Nephron (organoid): ENCODE measurements around the gene CFAP92.

Experiments
- H3K27ac Mint-ChIP-seq, 3 experiments: 2 replicates each; pipeline ENCODE4 v1.8.0; 2020; ENCODE audit warnings: mixed read lengths in 3 of 3, mild to moderate bottlenecking in 2 of 3, moderate library complexity in 1 of 3
- H3K27me3 Mint-ChIP-seq: 2 replicates; pipeline ENCODE4 v1.8.0; 2021; ENCODE audit warnings: low read depth, mild to moderate bottlenecking, moderate library complexity, mixed read lengths
- H3K36me3 Mint-ChIP-seq: 2 replicates; pipeline ENCODE4 v1.8.0; 2020; ENCODE audit warnings: low read depth, mixed read lengths
- H3K4me1 Mint-ChIP-seq: 2 replicates; pipeline ENCODE4 v1.8.0; 2020; ENCODE audit warnings: mixed read lengths
- H3K4me3 Mint-ChIP-seq, 3 experiments: 2 replicates each; pipeline ENCODE4 v1.8.0; 2020; ENCODE audit warnings: mild to moderate bottlenecking in 3 of 3, mixed read lengths in 3 of 3, moderate library complexity in 2 of 3
- H3K9me3 Mint-ChIP-seq: 2 replicates; pipeline ENCODE4 v1.8.0; 2020; ENCODE audit warnings: mixed read lengths
- CTCF ChIP-seq, 3 experiments: fragments of 200-600 bp; sonication (generic); IDR thresholded peaks; one replicate each; pipeline ENCODE4 v1.5.0; 2021; ENCODE audit warnings: antibody characterized with exemption in 3 of 3; ENCODE audit not compliant: unreplicated experiment in 3 of 3

CFAP92 gene

GRCh38 chr3:128942161-128942952 is 51.5 kb downstream of the CFAP92 start:
- Mint-ChIP-seq H3K4me3 (no peak overlapping the region), H3K27me3 (peaks cover 8% of the 10 kb centered on the region), H3K27ac (no peak overlapping the region), H3K9me3 (no peaks in the 10 kb centered on the region), H3K36me3 (no peaks in the 10 kb centered on the region), H3K4me1 (no peaks in the 10 kb centered on the region)
- TF ChIP-seq CTCF (IDR thresholded peaks at IDR 0.05; ENCODE audit: unreplicated experiment in 3 of 3) = no peak

GRCh38 chr3:128940252-128940651 is 53.6 kb downstream of the CFAP92 start:
- no peaks in the 10 kb centered on the region for H3K36me3 Mint-ChIP-seq
- H3K27me3 Mint-ChIP-seq = peaks cover 12% of the 10 kb centered on the region
- TF ChIP-seq CTCF (IDR thresholded peaks at IDR 0.05; ENCODE audit: unreplicated experiment in 3 of 3) = no peak
- no peaks in the 10 kb centered on the region for H3K9me3 Mint-ChIP-seq
- H3K4me3 Mint-ChIP-seq = no peak overlapping the region
- no peaks in the 10 kb centered on the region for H3K4me1 Mint-ChIP-seq
- H3K27ac Mint-ChIP-seq = no peak overlapping the region

GRCh38 chr3:128936341-128936740 is 57.5 kb downstream of the CFAP92 start:
- no peak for TF ChIP-seq CTCF (IDR thresholded peaks at IDR 0.05; ENCODE audit: unreplicated experiment in 3 of 3)
- H3K27ac Mint-ChIP-seq = no peak overlapping the region
- no peaks in the 10 kb centered on the region for H3K9me3 Mint-ChIP-seq
- no peaks in the 10 kb centered on the region for H3K4me1 Mint-ChIP-seq
- H3K27me3 Mint-ChIP-seq = peaks cover 27% of the 10 kb centered on the region
- no peak overlapping the region for H3K4me3 Mint-ChIP-seq
- no peaks in the 10 kb centered on the region for H3K36me3 Mint-ChIP-seq

- Mint-ChIP-seq H3K27ac (no peak overlapping the region), H3K4me3 (no peak overlapping the region), H3K27me3 (peaks cover 27% of the 10 kb centered on the region), H3K9me3 (no peaks in the 10 kb centered on the region), H3K4me1 (no peaks in the 10 kb centered on the region), H3K36me3 (no peaks in the 10 kb centered on the region)
- no peak for TF ChIP-seq CTCF (IDR thresholded peaks at IDR 0.05; ENCODE audit: unreplicated experiment in 3 of 3)
These were observed 58.0 kb downstream of the CFAP92 start for GRCh38 chr3:128935922-128936321.

GRCh38 chr3:128933922-128934253 is 60.0 kb downstream of the CFAP92 start:
- no peak overlapping the region for H3K27ac Mint-ChIP-seq
- H3K27me3 Mint-ChIP-seq = peaks cover 19% of the 10 kb centered on the region
- no peaks in the 10 kb centered on the region for H3K4me1 Mint-ChIP-seq
- H3K36me3 Mint-ChIP-seq = no peaks in the 10 kb centered on the region
- TF ChIP-seq CTCF (IDR thresholded peaks at IDR 0.05; ENCODE audit: unreplicated experiment in 3 of 3) = no peak
- H3K9me3 Mint-ChIP-seq = peaks cover 3% of the 10 kb centered on the region
- no peak overlapping the region for H3K4me3 Mint-ChIP-seq
